HG02943 (cell line): Measurements from ENCODE around the gene LRRC47.
"Not testable (repeated sequence)": the region's sequence is repeated elsewhere in the genome, so short reads cannot be mapped to it uniquely, and the experiment has no call there.

Experiments
- ATAC-seq: cut with Tn5 transposase; IDR thresholded peaks from one replicate; pipeline ENCODE4 v1.9.1; 2021; ENCODE audit warnings: mild to moderate bottlenecking, low read depth, moderate library complexity; ENCODE audit not compliant: unreplicated experiment

LRRC47 gene

GRCh38 chr1:3816331-3817137, 20.2 kb upstream of the LRRC47 start:
- ATAC-seq: no peak

DNA sequence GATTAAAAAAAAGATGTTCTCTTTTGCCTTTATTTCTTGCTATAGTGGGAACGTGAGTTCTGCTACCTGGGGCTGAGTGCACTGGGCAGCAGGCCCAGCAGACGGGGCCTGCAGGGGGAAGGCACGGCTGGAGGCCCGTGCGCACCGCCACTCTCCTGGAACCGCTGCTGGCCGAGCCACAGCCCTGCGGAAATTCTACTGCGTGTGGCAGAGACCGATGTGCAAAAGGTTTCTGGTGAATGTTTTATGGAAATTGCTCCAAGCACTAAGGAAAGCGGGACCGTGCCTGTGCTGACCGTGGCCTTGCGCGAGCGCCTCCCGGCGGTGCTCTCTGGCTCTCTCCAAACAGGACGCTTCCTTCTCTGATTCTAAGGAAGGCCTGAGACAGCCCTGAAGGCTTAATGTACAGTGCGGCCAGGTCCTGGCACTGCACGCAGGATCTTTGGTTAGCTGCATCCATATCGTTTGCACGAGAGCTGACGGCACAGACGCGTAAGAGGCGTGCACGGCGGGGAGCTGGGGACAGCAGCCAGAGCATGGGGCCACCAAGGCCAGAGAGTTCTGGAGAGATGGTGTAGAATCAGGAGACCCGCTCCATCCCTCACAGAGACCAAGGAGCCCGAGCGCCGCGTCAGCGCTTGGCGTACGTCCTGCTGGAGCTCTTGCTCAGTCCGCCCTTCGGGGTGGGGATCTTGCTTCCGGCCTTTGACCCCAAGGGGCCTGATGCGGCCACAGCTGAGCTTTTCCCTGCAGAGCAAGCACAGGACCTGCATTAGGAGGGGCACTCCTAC, 18.7 kb upstream of the LRRC47 start:
- ATAC-seq: no peak

DNA sequence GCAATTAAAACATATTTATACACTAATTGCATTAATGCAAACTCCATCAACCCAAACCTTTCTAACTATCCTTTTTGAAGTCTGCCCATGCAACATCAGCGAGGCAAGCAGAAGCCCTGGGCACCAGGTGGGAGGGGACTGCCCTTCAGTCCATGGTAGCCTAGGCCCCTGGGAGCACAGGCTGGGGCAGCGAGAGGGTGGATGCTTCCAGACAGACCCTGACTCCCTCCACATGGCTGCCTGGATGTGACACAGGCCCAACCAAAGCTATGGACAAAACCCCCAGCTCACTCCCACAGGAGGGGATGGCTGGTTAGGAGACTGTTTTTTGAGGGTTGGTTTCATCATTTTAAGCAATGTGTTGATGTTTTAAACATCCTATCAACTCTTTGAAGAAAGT, 17.8 kb upstream of the LRRC47 start:
- ATAC-seq: no peak

- no peak for ATAC-seq
Observed at GRCh38 chr1:3811595-3811911, 15.3 kb upstream of the LRRC47 start.

- not testable (repeated sequence) for ATAC-seq
Observed at GRCh38 chr1:3810149-3810761, 14.0 kb upstream of the LRRC47 start.

- ATAC-seq: no peak
Observed at GRCh38 chr1:3809680-3810079, 13.4 kb upstream of the LRRC47 start.

GRCh38 chr1:3807769-3808168, 11.5 kb upstream of the LRRC47 start:
- ATAC-seq: no peak

DNA sequence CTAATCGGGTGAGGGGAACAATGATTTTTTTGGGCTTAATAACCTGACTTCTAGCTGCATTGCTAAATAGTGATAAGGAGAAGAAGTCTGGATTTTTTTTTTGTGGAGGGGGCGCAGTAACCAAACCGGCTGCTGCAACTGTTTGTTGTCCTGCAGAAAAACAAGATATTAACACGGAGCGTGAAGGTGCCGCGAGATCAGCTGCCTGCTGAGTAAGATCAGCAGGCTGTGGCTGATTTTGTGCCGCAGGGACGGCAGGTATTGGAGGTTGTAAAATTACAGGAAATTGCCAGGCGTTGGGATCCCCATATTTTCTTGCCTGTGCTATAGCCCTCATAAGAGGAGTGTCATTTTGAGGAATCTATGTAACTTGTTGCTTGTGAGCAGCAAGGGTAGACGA, 8.7 kb upstream of the LRRC47 start:
- no peak for ATAC-seq

DNA sequence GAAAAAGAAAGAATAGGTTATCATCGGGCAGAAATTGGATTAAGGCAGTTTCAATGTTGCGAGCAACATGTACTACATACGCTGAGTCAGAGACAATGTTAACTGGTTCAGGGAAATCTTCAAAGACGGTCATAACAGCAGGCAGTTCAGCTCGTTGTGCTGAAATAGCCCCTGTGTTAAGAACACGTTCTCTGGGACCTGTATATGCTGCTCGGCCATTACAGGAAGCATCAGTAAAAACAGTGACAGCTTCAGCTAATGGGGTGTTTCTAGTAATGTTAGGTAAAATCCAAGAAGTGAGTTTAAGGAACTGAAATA, 8.3 kb upstream of the LRRC47 start:
- ATAC-seq: not testable (repeated sequence)

DNA sequence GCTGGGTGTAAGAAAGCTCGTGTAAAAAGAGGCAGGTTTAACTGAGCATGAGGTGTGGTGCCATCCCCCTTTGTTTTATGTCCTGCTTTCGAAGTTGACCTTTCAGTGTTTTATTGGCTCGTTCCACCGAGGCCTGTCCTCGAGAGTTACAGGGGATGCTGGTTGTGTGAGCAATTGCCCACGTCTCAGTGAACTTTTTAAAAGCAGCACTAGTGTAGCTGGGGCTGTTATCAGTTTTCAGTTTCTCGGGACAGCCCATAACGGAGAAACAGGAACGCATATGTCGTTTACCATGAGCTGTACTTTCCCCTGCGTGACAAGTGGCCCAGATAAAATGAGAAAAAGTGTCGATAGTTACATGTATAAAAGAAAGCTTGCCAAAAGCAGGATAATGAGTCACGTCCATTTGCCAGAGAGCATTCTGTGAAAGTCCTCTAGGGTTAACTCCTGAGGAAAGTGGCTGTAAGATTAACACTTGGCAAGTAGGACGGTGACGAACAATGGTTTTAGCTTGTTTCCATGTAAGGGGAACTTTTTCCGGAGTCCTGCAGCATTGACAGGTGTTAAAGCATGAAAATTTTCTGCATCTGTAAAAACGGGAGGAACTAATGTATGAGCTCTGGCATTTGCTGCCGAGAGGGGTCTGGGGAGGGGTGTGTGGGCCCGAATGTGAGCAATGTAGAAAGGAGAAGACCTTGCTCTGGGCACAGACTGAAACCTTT, 7.8 kb upstream of the LRRC47 start:
- no peak for ATAC-seq

DNA sequence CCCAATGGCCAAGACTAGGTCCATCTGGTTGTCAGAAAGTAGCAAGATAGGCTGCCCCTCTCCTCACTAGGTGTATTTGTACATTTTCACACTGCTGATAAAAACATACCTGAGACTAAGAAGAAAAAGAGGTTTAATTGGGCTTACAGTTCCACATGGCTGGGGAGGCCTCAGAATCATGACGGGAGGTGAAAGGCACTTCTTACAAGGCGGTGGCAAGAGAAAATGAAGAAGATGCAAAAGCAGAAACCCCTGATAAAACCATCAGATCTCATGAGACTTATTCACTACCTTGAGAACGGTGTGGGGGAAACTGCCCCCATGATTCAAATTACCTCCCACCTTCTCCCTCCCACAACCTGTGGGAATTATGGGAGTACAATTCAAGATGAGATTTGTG, 4.5 kb upstream of the LRRC47 start:
- ATAC-seq: not testable (repeated sequence)

DNA sequence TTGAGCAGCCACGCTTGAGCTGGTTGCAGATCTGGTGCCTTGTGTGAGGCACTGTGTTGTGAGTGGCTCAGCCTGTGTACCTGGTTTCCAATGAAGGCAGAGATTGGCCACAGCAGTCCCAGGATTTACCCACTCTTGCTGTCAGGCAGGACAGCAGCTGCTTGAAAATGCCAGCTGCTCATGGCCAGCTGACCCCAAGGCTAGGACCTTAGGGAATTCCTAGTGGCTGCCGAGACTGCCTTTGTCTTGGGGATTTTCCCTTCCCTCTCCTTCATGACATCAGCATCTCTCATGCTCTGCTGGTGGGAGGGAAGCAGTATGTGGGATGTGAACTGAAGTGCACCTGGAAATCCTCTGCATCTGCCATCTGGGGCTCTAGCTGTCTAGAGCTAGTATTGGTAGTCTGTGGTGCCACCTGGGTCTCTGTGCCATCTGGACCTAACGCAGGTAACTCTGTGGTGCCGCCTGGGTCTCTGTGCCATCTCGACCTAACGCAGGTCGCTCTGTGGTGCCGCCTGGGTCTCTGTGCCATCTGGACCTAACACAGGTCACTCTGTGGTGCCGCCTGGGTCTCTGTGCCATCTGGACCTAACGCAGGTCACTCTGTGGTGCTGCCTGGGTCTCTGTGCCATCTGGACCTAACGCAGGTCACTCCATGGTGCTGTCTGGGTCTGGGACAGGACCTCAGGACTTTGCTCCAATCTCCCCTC, 3.8 kb upstream of the LRRC47 start:
- ATAC-seq: no peak

- ATAC-seq: peak; percentile 18
Observed at GRCh38 chr1:3795453-3796214, 664 bp downstream of the LRRC47 start.

DNA sequence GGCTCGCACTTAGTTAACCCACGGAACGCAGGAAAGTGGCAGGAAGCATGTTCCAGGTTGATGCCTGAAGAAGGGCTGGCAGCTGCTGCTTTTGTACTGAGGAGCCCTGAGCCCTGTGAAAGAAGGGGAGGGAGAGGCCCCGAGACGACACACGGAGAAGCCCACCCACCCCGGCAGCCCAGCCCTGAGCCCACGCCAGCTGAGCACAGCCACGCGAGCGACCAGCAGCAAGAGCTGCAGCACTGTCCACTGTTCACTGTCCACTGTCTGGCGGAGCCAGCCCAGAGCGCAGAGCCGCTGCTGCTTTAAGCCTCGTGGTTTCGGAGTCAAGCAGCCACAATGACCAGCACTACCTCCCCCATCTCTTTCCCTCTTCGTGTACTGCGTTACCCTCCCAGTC, 5.3 kb downstream of the LRRC47 start:
- ATAC-seq: no peak

DNA sequence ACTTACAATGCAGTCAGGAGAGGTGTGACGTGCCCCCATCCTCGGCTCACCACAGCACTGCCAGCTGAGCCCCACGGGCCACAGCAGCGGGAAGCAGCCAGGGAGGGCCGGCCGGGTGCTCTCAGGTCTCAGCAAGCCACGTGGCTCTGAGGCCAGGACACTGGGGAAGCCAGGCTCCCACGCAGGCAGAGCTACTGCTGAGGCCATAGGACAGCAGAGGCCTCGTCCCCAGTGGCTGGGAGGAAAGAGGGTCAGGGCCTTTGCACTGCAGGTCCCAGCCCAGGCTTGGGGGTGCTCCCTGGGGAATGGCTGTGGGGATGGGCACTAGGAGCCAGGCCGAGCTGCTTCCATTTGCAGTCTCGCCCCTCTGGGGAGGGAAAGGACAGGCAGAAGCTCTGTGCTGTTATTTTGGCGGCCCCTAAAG, 5.8 kb downstream of the LRRC47 start:
- no peak for ATAC-seq

DNA sequence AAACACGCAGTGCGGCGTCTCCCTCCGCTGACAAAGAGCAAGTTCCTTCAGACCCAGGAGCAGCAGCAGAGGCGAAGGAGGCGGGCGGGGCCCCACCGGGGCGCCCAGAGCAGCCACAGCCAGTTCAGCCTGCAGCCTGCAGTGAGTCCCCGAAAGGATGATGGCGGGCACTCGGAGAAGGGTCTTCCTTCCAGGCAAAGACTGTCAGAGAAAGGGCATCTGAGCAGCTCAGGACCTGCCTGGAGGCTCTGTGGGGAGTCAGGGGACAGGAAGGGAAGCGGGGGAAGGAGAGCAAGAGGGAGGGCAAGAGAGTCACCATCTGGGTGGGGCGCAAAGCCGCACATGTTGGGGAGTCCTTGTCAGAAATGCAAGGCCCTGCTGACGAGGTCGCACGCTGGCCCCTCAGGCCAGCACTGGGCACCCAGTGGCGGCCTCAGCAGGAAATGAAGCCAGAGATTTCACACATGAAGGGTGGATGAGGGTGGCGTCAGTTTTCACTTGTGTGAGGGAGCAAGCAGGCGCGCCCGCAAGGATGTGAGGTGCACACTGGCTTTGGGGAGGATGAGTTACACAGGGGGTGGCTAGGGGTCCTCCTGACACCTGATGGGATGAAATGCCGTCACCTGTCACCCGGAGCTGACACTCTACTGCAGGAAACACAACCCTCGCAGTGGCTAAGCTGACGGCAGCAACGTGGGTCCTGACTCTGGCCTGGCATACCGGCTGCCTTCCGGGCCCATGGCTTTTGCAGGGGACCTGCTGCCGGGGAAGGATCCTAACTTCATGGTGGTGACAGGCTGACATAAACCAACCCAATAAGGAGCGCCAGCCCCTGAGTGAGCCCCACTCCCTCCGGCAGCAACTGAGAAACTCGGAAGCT, 6.6 kb downstream of the LRRC47 start:
- ATAC-seq: no peak

GRCh38 chr1:3788756-3789420, 7.4 kb downstream of the LRRC47 start:
- no peak for ATAC-seq
